Measurements from ENCODE around the gene SLC9B2.

DNA sequence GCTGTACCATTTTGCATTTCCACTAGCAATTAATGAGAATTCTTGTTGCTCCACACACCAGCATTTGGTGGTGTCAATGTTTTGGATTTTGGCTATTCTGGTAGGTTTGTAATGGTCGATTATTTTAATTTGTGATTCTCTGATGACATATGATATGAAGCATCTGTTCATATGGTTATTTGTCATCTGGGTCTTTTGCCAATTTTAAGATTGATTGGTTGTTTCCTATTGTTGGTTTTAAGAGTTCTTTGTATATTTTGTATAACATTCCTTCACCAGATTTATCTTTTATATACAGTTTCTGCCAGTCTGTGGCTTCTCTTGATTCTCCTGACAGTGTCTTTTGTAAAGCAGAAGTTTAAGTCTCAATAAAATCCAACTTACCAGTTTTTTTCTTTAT lies 41.6 kb upstream of the SLC9B2 start:
- TF ChIP-seq, protein P1, sequence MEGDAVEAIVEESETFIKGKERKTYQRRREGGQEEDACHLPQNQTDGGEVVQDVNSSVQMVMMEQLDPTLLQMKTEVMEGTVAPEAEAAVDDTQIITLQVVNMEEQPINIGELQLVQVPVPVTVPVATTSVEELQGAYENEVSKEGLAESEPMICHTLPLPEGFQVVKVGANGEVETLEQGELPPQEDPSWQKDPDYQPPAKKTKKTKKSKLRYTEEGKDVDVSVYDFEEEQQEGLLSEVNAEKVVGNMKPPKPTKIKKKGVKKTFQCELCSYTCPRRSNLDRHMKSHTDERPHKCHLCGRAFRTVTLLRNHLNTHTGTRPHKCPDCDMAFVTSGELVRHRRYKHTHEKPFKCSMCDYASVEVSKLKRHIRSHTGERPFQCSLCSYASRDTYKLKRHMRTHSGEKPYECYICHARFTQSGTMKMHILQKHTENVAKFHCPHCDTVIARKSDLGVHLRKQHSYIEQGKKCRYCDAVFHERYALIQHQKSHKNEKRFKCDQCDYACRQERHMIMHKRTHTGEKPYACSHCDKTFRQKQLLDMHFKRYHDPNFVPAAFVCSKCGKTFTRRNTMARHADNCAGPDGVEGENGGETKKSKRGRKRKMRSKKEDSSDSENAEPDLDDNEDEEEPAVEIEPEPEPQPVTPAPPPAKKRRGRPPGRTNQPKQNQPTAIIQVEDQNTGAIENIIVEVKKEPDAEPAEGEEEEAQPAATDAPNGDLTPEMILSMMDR (IDR thresholded peaks at IDR 0.05), result no peak
- TF ChIP-seq EZH2phosphoT487 (IDR thresholded peaks at IDR 0.05), result no peak
- TF ChIP-seq EZH2 (IDR thresholded peaks at IDR 0.05), result no peak

Measured in neural progenitor cell (in vitro differentiated cells).